WTC11 (cell line): ENCODE data around the gene APBB3. TPM values are rescaled to one million over a fixed set of nuclear protein-coding genes. Genes with fewer than 3 reads are reported as not detected.

Source experiments
- ATAC-seq: fragments of 200-7000 bp; cut with Tn5 transposase; 2 replicates; pipeline ENCODE4 v1.10.0; 2021; ENCODE audit warnings: mild to moderate bottlenecking, moderate library complexity
- CTCF ChIA-PET: fragments of 300-600 bp; sonication (Branson Sonifier 250); formaldehyde crosslinking; loops from one replicate; lab custom pipeline; 2021; ENCODE audit warnings: antibody characterized with exemption; lab: Charles Lee
- POLR2A ChIA-PET: fragments of 350-600 bp; sonication (Branson Sonifier 250); formaldehyde crosslinking; loops from one replicate; lab custom pipeline; 2021; ENCODE audit warnings: antibody characterized with exemption; lab: Charles Lee
- DNase-seq: peaks from one replicate; pipeline ENCODE4 v3.0.0; 2021; ENCODE audit warnings: low spot score
- H3K27ac Mint-ChIP-seq: 2 replicates; pipeline ENCODE4 v1.8.0; 2021; ENCODE audit warnings: mixed read lengths
- H3K27me3 Mint-ChIP-seq: 2 replicates; pipeline ENCODE4 v1.8.0; 2021; ENCODE audit warnings: low read depth, mild to moderate bottlenecking, moderate library complexity, mixed read lengths
- H3K36me3 Mint-ChIP-seq: 2 replicates; pipeline ENCODE4 v1.8.0; 2021; ENCODE audit warnings: mixed read lengths
- H3K4me1 Mint-ChIP-seq: 2 replicates; pipeline ENCODE4 v1.8.0; 2022; ENCODE audit warnings: mixed read lengths
- H3K4me3 Mint-ChIP-seq: 2 replicates; pipeline ENCODE4 v1.8.0; 2021; ENCODE audit warnings: mild to moderate bottlenecking, moderate library complexity, mixed read lengths
- H3K9me3 Mint-ChIP-seq: 2 replicates; pipeline ENCODE4 v1.8.0; 2021; ENCODE audit warnings: mixed read lengths
- AR ChIP-seq: fragments of 250-450 bp; sonication (Bioruptor Pico); IDR thresholded peaks from 2 replicates; pipeline ENCODE4 v1.9.0; 2021; ENCODE audit warnings: mild to moderate bottlenecking
- CDX4 ChIP-seq: fragments of 250-450 bp; sonication (Bioruptor Pico); IDR thresholded peaks from 2 replicates; pipeline ENCODE4 v1.9.0; 2021; ENCODE audit warnings: moderate library complexity, mild to moderate bottlenecking, inconsistent platforms, borderline replicate concordance
- E2F5 ChIP-seq: sonication (generic); formaldehyde crosslinking; IDR thresholded peaks from 2 replicates; pipeline ENCODE4 v1.8.1; 2022; ENCODE audit warnings: mild to moderate bottlenecking, moderate library complexity, missing genetic modification reagents
- FOXK1 ChIP-seq: sonication (generic); formaldehyde crosslinking; IDR thresholded peaks from 2 replicates; pipeline ENCODE4 v1.8.0; 2022; ENCODE audit warnings: mild to moderate bottlenecking, moderate library complexity, missing genetic modification reagents
- FOXP1 ChIP-seq: sonication (generic); formaldehyde crosslinking; IDR thresholded peaks from 2 replicates; pipeline ENCODE4 v1.8.0; 2022; ENCODE audit warnings: missing genetic modification reagents, mild to moderate bottlenecking, moderate library complexity, borderline replicate concordance
- NFATC4 ChIP-seq: fragments of 250-450 bp; sonication (Bioruptor Pico); IDR thresholded peaks from 2 replicates; pipeline ENCODE4 v1.9.0; 2021; ENCODE audit warnings: mild to moderate bottlenecking
- NFE2L1 ChIP-seq: sonication (generic); formaldehyde crosslinking; IDR thresholded peaks from 2 replicates; pipeline ENCODE4 v1.8.1; 2023; ENCODE audit warnings: missing genetic modification reagents
- RELA ChIP-seq: sonication (generic); formaldehyde crosslinking; IDR thresholded peaks from 2 replicates; pipeline ENCODE4 v1.8.1; 2022; ENCODE audit warnings: missing genetic modification reagents, mild to moderate bottlenecking, borderline replicate concordance
- ZBTB21 ChIP-seq: sonication (generic); formaldehyde crosslinking; IDR thresholded peaks from 2 replicates; pipeline ENCODE4 v1.8.1; 2023; ENCODE audit warnings: mild to moderate bottlenecking, missing genetic modification reagents, borderline replicate concordance
- ZNF263 ChIP-seq: sonication (generic); formaldehyde crosslinking; IDR thresholded peaks from 2 replicates; pipeline ENCODE4 v1.8.1; 2022; ENCODE audit warnings: low read depth, mild to moderate bottlenecking, moderate library complexity, missing genetic modification reagents
- ZNF416 ChIP-seq: fragments of 250-450 bp; sonication (Bioruptor Pico); IDR thresholded peaks from 2 replicates; pipeline ENCODE4 v1.9.0; 2021; ENCODE audit warnings: mild to moderate bottlenecking, inconsistent platforms
- ZNF423 ChIP-seq: fragments of 250-450 bp; sonication (Bioruptor Pico); IDR thresholded peaks from 2 replicates; pipeline ENCODE4 v2.1.2; 2022; ENCODE audit warnings: mild to moderate bottlenecking, moderate library complexity
- ZNF512 ChIP-seq: sonication (generic); formaldehyde crosslinking; IDR thresholded peaks from 2 replicates; pipeline ENCODE4 v1.8.1; 2022; ENCODE audit warnings: missing genetic modification reagents, borderline replicate concordance
- total RNA-seq: library from RNA; stranded (reverse); gene quantifications from 3 replicates; pipeline ENCODE4 v1.2.3, GENCODE V29; 2021
- TF ChIP-seq, protein P1 (sequence below): fragments of 250-450 bp; sonication (Bioruptor Pico); IDR thresholded peaks from 2 replicates; pipeline ENCODE4 v2.1.2; 2022; ENCODE audit warnings: mild to moderate bottlenecking, moderate library complexity
- TF ChIP-seq, protein P2 (sequence below): sonication (generic); formaldehyde crosslinking; IDR thresholded peaks from 2 replicates; pipeline ENCODE4 v1.8.0; 2022; ENCODE audit warnings: mild to moderate bottlenecking, missing genetic modification reagents
- TF ChIP-seq, protein P3 (sequence below): sonication (generic); formaldehyde crosslinking; IDR thresholded peaks from 2 replicates; pipeline ENCODE4 v1.8.0; 2023; ENCODE audit warnings: mild to moderate bottlenecking, missing genetic modification reagents

APBB3 gene
- total RNA-seq, 1 experiment from 2014 or later: 25.9 TPM

DNA sequence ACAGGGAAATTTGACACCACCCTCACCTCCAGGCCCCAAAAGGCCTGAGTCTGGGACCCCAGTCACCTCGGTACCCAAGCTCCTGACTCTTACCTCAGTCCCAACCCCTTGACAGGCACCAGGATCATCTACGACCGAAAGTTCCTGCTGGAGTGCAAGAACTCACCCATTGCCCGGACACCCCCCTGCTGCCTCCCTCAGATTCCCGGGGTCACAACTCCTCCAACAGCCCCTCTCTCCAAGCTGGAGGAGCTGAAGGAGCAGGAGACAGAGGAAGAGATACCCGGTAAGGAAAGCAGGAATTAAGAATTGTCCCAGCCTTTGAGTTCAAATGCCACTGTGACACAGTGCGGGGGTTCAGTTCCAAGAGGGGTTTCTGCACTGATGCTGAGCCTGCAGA is 15.6 kb downstream of the APBB3 start (continued):
- no peak for TF ChIP-seq FOXP1
- TF ChIP-seq ZNF263: no peak
- no peak for TF ChIP-seq AR (CRISPR knock-in tag)
- no peak for TF ChIP-seq CDX4 (CRISPR knock-in tag)
- no peak for TF ChIP-seq ZBTB21 (CRISPR knock-in tag)
- TF ChIP-seq, all 79 proteins: peak for 0

DNA sequence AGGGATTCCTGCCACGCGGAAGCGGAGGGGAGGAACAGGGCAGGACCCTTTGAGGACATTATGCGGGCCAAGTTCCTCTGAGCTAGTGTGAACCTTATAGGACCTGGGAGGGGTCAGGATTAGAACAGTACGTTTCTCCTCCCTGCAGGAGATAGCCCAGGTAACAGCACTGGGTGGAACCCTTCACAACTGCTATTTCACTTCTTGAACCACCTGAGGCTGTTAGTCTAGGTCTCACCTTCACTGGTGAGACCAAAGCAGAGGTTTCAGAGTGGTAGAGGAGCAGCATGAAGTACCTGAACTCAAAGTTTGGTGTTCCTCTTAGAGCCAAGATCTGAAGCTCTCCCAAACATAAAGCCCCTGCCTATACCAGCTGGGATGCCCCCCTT is 16.1 kb downstream of the APBB3 start:
- DNase-seq (no peak), ATAC-seq (peak; percentile 12; the same call in 1 of the 2 replicates)
- H3K4me3 Mint-ChIP-seq: peak overlapping the region; percentile 77
- H3K9me3 Mint-ChIP-seq: no peaks in the 10 kb centered on the region
- CTCF ChIA-PET: interaction anchor here (0.6 to 3.3 kb wide), 16 partner anchors 9 to 342 kb away, joined by 3 to 28 read pairs (median 9); partner anchors contain the start of genes APBB3, HARS1, HARS2 and HBEGF
- H3K27me3 Mint-ChIP-seq: no peaks in the 10 kb centered on the region
- H3K27ac Mint-ChIP-seq: peak overlapping the region; percentile 97
- peaks cover 41% of the 10 kb centered on the region for H3K36me3 Mint-ChIP-seq
- POLR2A ChIA-PET: interaction anchor here (0.5 to 3.8 kb wide), 8 partner anchors 10 to 152 kb away, joined by 3 to 47 read pairs (median 14); partner anchors contain the start of genes ANKHD1, APBB3, HARS1 and HARS2
- TF ChIP-seq, protein P1, sequence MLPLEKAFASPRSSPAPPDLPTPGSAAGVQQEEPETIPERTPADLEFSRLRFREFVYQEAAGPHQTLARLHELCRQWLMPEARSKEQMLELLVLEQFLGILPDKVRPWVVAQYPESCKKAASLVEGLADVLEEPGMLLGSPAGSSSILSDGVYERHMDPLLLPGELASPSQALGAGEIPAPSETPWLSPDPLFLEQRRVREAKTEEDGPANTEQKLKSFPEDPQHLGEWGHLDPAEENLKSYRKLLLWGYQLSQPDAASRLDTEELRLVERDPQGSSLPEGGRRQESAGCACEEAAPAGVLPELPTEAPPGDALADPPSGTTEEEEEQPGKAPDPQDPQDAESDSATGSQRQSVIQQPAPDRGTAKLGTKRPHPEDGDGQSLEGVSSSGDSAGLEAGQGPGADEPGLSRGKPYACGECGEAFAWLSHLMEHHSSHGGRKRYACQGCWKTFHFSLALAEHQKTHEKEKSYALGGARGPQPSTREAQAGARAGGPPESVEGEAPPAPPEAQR: no peak
- TF ChIP-seq ZNF416 (CRISPR knock-in tag) (no peak), NFATC4 (CRISPR knock-in tag) (peak; percentile 76; the same call in 1 of the 2 replicates)
- H3K4me1 Mint-ChIP-seq: peaks cover 25% of the 10 kb centered on the region

GRCh38 chr5:140547508-140548299 is 16.7 kb downstream of the APBB3 start, which contains the start of gene EIF4EBP3:
EIF4EBP3 (plus strand) TSS chr5:140547662; CDS start chr5:140547738, 76 bp downstream.
- DNase-seq (peak; percentile 98), ATAC-seq (peak; percentile 95)
- Mint-ChIP-seq H3K9me3 (no peaks in the 10 kb centered on the region), H3K27me3 (no peaks in the 10 kb centered on the region), H3K27ac (peak within 1 kb of the TSS; percentile 97), H3K36me3 (peaks cover 38% of the 10 kb centered on the region), H3K4me1 (peaks cover 25% of the 10 kb centered on the region), H3K4me3 (peak within 1 kb of the TSS; percentile 77)
- CTCF ChIA-PET: interaction anchor here (0.7 to 3.3 kb wide), 27 partner anchors 8 to 402 kb away, joined by 3 to 28 read pairs (median 6); partner anchors contain the start of genes ANKHD1, APBB3, HARS1 and HARS2
- POLR2A ChIA-PET: interaction anchor here (0.5 to 3.8 kb wide), 17 partner anchors 8 to 201 kb away, joined by 3 to 47 read pairs (median 4); partner anchors contain the start of genes ANKHD1, APBB3, HARS1 and HARS2
- TF ChIP-seq, protein P2, sequence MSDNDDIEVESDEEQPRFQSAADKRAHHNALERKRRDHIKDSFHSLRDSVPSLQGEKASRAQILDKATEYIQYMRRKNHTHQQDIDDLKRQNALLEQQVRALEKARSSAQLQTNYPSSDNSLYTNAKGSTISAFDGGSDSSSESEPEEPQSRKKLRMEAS (CRISPR knock-in tag): peak; percentile 98
- TF ChIP-seq NFATC4 (CRISPR knock-in tag) (peak; percentile 83), ZNF416 (CRISPR knock-in tag) (peak; percentile 80; the same call in 1 of the 2 replicates), FOXK1 (CRISPR knock-in tag) (peak; percentile 99), ZNF423 (no peak; the same call in 1 of the 2 replicates), ZNF512 (CRISPR knock-in tag) (no peak), E2F5 (CRISPR knock-in tag) (peak; percentile 53; the same call in 1 of the 2 replicates), NFE2L1 (CRISPR knock-in tag) (0 out of 2 replicates have a peak, but pooled peaks have one; percentile 27), RELA (CRISPR knock-in tag) (0 out of 2 replicates have a peak, but pooled peaks have one; percentile 62)
- TF ChIP-seq, protein P3, sequence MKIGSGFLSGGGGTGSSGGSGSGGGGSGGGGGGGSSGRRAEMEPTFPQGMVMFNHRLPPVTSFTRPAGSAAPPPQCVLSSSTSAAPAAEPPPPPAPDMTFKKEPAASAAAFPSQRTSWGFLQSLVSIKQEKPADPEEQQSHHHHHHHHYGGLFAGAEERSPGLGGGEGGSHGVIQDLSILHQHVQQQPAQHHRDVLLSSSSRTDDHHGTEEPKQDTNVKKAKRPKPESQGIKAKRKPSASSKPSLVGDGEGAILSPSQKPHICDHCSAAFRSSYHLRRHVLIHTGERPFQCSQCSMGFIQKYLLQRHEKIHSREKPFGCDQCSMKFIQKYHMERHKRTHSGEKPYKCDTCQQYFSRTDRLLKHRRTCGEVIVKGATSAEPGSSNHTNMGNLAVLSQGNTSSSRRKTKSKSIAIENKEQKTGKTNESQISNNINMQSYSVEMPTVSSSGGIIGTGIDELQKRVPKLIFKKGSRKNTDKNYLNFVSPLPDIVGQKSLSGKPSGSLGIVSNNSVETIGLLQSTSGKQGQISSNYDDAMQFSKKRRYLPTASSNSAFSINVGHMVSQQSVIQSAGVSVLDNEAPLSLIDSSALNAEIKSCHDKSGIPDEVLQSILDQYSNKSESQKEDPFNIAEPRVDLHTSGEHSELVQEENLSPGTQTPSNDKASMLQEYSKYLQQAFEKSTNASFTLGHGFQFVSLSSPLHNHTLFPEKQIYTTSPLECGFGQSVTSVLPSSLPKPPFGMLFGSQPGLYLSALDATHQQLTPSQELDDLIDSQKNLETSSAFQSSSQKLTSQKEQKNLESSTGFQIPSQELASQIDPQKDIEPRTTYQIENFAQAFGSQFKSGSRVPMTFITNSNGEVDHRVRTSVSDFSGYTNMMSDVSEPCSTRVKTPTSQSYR (CRISPR knock-in tag): no peak
